Measurements from ENCODE around the gene HGF.
"Not testable (repeated sequence)": the region's sequence is repeated elsewhere in the genome, so short reads cannot be mapped to it uniquely, and the experiment has no call there.

HGF gene

GRCh38 chr7:81722250-81722649 is 47.6 kb downstream of the HGF start:
- DNase-seq (ENCODE audit: low read depth in 2 of 2, low spot score in 1 of 2) = not testable (repeated sequence)

GRCh38 chr7:81721437-81721836 is 48.4 kb downstream of the HGF start:
- no peak for DNase-seq (ENCODE audit: low read depth in 2 of 2, low spot score in 1 of 2)

GRCh38 chr7:81719865-81720264 is 50.0 kb downstream of the HGF start:
- no peak for DNase-seq (ENCODE audit: low read depth in 2 of 2, low spot score in 1 of 2)

- no peak for DNase-seq (ENCODE audit: low read depth in 2 of 2, low spot score in 1 of 2)
Observed at GRCh38 chr7:81715984-81716588, 53.8 kb downstream of the HGF start.

- no peak for DNase-seq (ENCODE audit: low read depth in 2 of 2, low spot score in 1 of 2)
Observed at GRCh38 chr7:81714306-81714705, 55.5 kb downstream of the HGF start.

GRCh38 chr7:81710751-81711150 is 59.1 kb downstream of the HGF start:
- no peak for DNase-seq (ENCODE audit: low read depth in 2 of 2, low spot score in 1 of 2)

GRCh38 chr7:81709836-81710235 is 60.0 kb downstream of the HGF start:
- no peak for DNase-seq (ENCODE audit: low read depth in 2 of 2, low spot score in 1 of 2)

GRCh38 chr7:81707966-81708365 is 61.9 kb downstream of the HGF start:
- no peak for DNase-seq (ENCODE audit: low read depth in 2 of 2, low spot score in 1 of 2)

- no peak for DNase-seq (ENCODE audit: low read depth in 2 of 2, low spot score in 1 of 2)
Observed at GRCh38 chr7:81707196-81707595, 62.7 kb downstream of the HGF start.

- DNase-seq (ENCODE audit: low read depth in 2 of 2, low spot score in 1 of 2) = no peak
Observed at GRCh38 chr7:81705206-81705605, 64.6 kb downstream of the HGF start.

GRCh38 chr7:81704595-81704994 is 65.3 kb downstream of the HGF start:
- no peak for DNase-seq (ENCODE audit: low read depth in 2 of 2, low spot score in 1 of 2)

- DNase-seq (ENCODE audit: low read depth in 2 of 2, low spot score in 1 of 2) = no peak
Observed at GRCh38 chr7:81698965-81699364, 70.9 kb downstream of the HGF start.

- DNase-seq (ENCODE audit: low read depth in 2 of 2, low spot score in 1 of 2) = no peak
Observed at GRCh38 chr7:81694711-81695110, 75.1 kb downstream of the HGF start.

- DNase-seq (ENCODE audit: low read depth in 2 of 2, low spot score in 1 of 2) = no peak
Observed at GRCh38 chr7:81693894-81694293, 76.0 kb downstream of the HGF start.

GRCh38 chr7:81693080-81693479 is 76.8 kb downstream of the HGF start:
- DNase-seq (ENCODE audit: low read depth in 2 of 2, low spot score in 1 of 2) = no peak

GRCh38 chr7:81692146-81692905 is 77.5 kb downstream of the HGF start:
- no peak for DNase-seq (ENCODE audit: low read depth in 2 of 2, low spot score in 1 of 2)

GRCh38 chr7:81691199-81691821 is 78.5 kb downstream of the HGF start:
- no peak for DNase-seq (ENCODE audit: low read depth in 2 of 2, low spot score in 1 of 2)

GRCh38 chr7:81690688-81691087 is 79.2 kb downstream of the HGF start:
- no peak for DNase-seq (ENCODE audit: low read depth in 2 of 2, low spot score in 1 of 2)

- no peak for DNase-seq (ENCODE audit: low read depth in 2 of 2, low spot score in 1 of 2)
Observed at GRCh38 chr7:81690251-81690650, 79.6 kb downstream of the HGF start.

GRCh38 chr7:81688622-81689411 is 81.0 kb downstream of the HGF start:
- DNase-seq (ENCODE audit: low read depth in 2 of 2, low spot score in 1 of 2) = no peak

- no peak for DNase-seq (ENCODE audit: low read depth in 2 of 2, low spot score in 1 of 2)
Observed at GRCh38 chr7:81687062-81687461, 82.8 kb downstream of the HGF start.
